ENCODE results near the gene C1D. TPM values are rescaled to one million over a fixed set of nuclear protein-coding genes. Genes with fewer than 3 reads are reported as not detected.

The C1D gene
- total RNA-seq, 1 donor = 43.0 TPM

DNA sequence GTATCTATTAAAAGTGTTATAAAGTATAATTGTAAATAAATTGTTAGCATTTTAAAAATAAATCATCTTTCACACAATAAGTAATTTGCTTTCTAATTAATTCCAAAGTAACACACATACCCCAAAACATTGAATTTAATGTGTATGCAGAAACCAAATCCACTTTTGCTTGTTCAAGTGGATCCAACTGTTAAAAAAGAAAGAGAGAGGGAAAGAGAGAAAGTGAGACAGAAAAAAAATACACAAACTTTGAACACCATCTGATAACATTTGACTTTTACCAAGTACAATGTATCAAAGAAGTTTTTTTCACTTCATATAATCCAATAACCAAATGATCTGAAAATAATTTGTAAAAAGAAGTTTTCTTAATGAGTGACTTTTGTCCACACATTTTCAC is 16.6 kb downstream of the C1D start:
- H3K4me3 ChIP-seq (ENCODE audit: low read depth, low read length) = no peak overlapping the region
- TF ChIP-seq, protein P1, sequence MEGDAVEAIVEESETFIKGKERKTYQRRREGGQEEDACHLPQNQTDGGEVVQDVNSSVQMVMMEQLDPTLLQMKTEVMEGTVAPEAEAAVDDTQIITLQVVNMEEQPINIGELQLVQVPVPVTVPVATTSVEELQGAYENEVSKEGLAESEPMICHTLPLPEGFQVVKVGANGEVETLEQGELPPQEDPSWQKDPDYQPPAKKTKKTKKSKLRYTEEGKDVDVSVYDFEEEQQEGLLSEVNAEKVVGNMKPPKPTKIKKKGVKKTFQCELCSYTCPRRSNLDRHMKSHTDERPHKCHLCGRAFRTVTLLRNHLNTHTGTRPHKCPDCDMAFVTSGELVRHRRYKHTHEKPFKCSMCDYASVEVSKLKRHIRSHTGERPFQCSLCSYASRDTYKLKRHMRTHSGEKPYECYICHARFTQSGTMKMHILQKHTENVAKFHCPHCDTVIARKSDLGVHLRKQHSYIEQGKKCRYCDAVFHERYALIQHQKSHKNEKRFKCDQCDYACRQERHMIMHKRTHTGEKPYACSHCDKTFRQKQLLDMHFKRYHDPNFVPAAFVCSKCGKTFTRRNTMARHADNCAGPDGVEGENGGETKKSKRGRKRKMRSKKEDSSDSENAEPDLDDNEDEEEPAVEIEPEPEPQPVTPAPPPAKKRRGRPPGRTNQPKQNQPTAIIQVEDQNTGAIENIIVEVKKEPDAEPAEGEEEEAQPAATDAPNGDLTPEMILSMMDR (IDR thresholded peaks at IDR 0.05; ENCODE audit: insufficient read depth, low read length) = no peak
- DNase-seq (ENCODE audit: low read depth) = no peak

DNA sequence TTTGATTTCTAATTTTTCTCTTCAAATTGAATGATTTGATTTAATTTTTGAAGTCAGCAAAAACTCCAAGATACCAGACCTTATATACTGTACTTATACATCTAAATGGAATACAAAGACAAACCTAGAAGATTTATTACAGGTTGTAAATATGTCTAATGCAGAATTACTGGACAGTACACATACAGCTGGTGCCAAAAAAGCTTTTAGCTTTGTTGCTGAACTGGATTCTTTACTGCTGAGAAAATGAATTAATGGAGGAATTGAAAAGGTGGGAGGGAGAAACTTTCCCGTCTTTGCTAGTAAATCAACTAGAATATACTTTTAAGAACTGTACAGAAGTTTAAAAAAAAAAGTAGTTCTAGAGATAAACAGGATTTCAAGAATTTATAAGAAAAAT is 17.5 kb downstream of the C1D start:
- no peak for DNase-seq (ENCODE audit: low read depth)
- TF ChIP-seq, protein P1 (IDR thresholded peaks at IDR 0.05; ENCODE audit: insufficient read depth, low read length) = no peak
- H3K4me3 ChIP-seq (ENCODE audit: low read depth, low read length) = no peak overlapping the region

DNA sequence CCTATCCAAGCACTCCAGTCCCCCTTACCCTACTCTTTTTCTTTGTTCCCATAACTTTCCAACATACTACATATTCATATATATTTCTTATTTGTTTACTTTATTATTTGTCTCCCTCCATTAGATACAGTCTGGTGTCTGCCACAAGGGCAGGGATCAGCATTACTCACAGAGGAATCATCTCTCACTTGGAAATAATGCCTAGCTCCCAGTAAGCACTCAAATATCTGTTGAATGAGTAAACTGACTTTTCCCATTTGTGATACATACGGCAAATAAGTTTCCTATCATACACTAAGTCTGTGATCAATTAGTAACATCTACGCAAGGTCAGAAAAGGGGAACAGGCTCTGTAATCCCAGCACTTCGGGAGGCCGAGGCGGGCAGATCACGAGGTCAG is 18.7 kb downstream of the C1D start:
- TF ChIP-seq, protein P1 (IDR thresholded peaks at IDR 0.05; ENCODE audit: insufficient read depth, low read length) = no peak
- no peak overlapping the region for H3K4me3 ChIP-seq (ENCODE audit: low read depth, low read length)
- DNase-seq (ENCODE audit: low read depth) = peak; percentile 19

DNA sequence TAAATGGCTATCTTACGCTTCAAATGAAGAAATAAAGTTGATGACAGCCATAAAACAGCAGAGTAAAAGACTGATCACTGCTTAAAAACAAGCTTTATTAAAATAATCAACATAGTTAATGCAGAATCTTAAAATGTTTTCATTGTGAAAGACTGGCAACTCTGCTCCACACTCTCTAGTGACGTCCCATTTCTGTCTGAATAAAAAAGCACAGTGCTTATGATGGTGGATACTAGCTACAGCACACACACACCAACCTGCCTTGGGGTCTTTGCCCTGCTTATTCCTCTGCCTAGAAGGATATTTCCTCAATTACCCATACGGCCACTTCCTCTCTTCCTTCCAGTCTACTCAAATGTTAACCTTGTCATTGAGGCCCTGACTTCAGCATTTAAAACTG is 19.1 kb downstream of the C1D start:
- TF ChIP-seq, protein P1 (IDR thresholded peaks at IDR 0.05; ENCODE audit: insufficient read depth, low read length) = no peak
- H3K4me3 ChIP-seq (ENCODE audit: low read depth, low read length) = no peak overlapping the region
- DNase-seq (ENCODE audit: low read depth) = no peak

DNA sequence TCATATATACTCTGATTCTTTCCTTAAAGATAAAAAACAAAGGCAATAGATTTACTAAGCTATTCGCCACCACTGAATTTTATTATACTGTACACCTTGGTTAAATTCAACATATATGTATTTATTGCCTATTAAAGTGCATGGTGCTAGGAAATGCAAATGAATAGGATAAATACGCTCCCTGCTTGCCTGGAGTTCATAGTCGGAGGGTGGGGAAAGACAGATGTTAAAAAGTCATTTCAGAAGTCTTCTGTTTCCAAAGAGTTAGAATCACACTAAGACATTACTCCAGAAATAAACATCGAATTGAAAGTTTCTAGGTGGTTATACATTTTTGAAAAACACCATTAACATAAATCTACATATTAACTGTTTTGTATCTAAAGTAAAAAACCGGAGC is 19.8 kb downstream of the C1D start:
- DNase-seq (ENCODE audit: low read depth) = no peak
- TF ChIP-seq, protein P1 (IDR thresholded peaks at IDR 0.05; ENCODE audit: insufficient read depth, low read length) = no peak
- no peak overlapping the region for H3K4me3 ChIP-seq (ENCODE audit: low read depth, low read length)

DNA sequence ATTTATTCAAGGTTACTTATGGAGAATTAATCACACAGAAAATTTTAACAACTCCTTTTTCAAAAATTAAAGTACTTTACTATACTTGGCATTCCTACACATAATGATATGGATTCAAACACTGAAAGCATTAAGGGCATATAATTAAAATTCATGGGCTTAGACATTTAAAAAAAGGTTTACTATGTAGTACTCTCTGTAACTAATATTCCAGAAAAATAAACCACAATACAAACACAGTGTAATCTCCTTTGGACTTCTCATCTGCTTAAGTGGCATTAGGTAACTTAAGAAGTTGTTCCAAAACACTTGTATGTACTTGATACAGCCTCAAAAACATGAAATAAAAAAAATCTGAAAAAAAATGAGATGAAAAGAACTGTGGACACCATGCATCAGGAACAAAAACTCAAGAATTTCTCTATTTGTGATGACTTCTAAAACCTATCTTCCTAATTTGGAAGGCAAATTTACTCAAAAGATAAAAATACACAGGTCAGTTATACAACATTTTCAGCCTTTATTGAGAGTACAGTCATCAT is 21.0 kb downstream of the C1D start:
- TF ChIP-seq, protein P1 (IDR thresholded peaks at IDR 0.05; ENCODE audit: insufficient read depth, low read length) = no peak
- H3K4me3 ChIP-seq (ENCODE audit: low read depth, low read length) = no peak overlapping the region
- no peak for DNase-seq (ENCODE audit: low read depth)

DNA sequence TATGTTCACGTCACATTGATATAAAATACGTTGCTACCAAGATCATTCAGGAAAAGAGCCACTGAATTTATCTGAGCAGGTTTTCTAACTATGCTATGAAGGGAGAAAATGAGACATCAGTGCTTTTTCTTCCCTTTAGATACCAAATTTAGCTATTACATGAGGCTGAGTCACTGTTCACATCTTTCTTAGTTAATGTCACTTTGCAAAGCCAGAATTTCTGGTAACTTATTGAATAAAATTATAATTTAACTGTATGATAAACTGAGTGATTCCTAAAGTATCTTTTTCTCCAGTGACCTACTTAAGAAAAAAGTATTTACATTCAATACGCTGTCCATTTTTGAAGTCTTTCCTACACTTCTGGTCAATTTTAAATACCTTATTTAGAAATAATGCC is 22.7 kb downstream of the C1D start:
- no peak overlapping the region for H3K4me3 ChIP-seq (ENCODE audit: low read depth, low read length)
- TF ChIP-seq, protein P1 (IDR thresholded peaks at IDR 0.05; ENCODE audit: insufficient read depth, low read length) = no peak
- DNase-seq (ENCODE audit: low read depth) = peak; percentile 13
